HepG2 (cell line): ENCODE results near the gene REEP3. TPM values are rescaled to one million over a fixed set of nuclear protein-coding genes. Genes with fewer than 3 reads are reported as not detected.

Experiments used
- ATAC-seq: fragments of 200-7000 bp; cut with Tn5 transposase; 3 replicates; pipeline ENCODE4 v1.9.1; 2020; ENCODE audit warnings: mild to moderate bottlenecking, moderate library complexity
- BruUV-seq: library from RNA; stranded (reverse); fragments of 400-500 nt; replicated peaks from 2 replicates; lab custom pipeline; 2021; lab: Mats Ljungman, UMichigan
- CTCF ChIA-PET: fragments of 300-600 bp; formaldehyde crosslinking; extraction: SDS; loops from one replicate; lab custom pipeline; 2021; ENCODE audit warnings: low total read pairs, inconsistent platforms, low intra/inter-chr PET ratio; lab: Yijun Ruan, JAX
- POLR2A ChIA-PET: fragments of 350-600 bp; sonication (Branson Sonifier 250); formaldehyde crosslinking; loops from one replicate; lab custom pipeline; 2020; ENCODE audit warnings: antibody characterized with exemption, inconsistent platforms; lab: Yijun Ruan, JAX
- DNase-seq: peaks from one replicate; pipeline ENCODE4 v3.0.0-alpha.2; 2015; ENCODE audit warnings: low spot score
- FAIRE-seq: peaks from 3 replicates; lab custom pipeline; 2011; peaks lifted over from hg19 to GRCh38; lab: Jason Lieb, UNC
- H2AFZ ChIP-seq: one replicate; pipeline ENCODE4 v1.6.1; 2011; ENCODE audit warnings: low read length, inconsistent platforms
- H3K27ac ChIP-seq: fragments of 300-600 bp; 3 replicates; pipeline ENCODE4 v1.8.0; 2011; ENCODE audit warnings: mixed run types, mild to moderate bottlenecking, mixed read lengths, low read length, inconsistent platforms; ENCODE audit not compliant: insufficient read depth; ENCODE audit errors: extremely low read length
- H3K27me3 ChIP-seq, 2 experiments: fragments of 200-600 bp in 1 of 2; 2 replicates in 1 of 2; 3 replicates in 1 of 2; pipeline versions ENCODE4 v1.6.0 to v1.8.0; 2011; ENCODE audit warnings: low read length in 2 of 2, mild to moderate bottlenecking in 2 of 2, moderate library complexity in 2 of 2, inconsistent platforms in 1 of 2; ENCODE audit not compliant: insufficient read depth in 2 of 2, control insufficient read depth in 1 of 2
- H3K36me3 ChIP-seq, 2 experiments: fragments of 200-600 bp in 1 of 2; replicated peaks in 1 of 2; 2 replicates in 1 of 2; 3 replicates in 1 of 2; pipeline versions ENCODE4 v1.5.1 to v1.8.0; 2011; ENCODE audit warnings: low read length in 2 of 2, inconsistent platforms in 1 of 2; ENCODE audit not compliant: insufficient read depth in 2 of 2, control insufficient read depth in 1 of 2
- H3K4me1 ChIP-seq: 2 replicates; pipeline ENCODE4 v1.5.1; 2012; ENCODE audit warnings: low read length, inconsistent platforms; ENCODE audit not compliant: insufficient read depth
- H3K4me2 ChIP-seq: 2 replicates; pipeline ENCODE4 v1.6.0; 2011; ENCODE audit warnings: low read depth, low read length, inconsistent platforms
- H3K4me3 ChIP-seq, 3 experiments: fragments of 200-600 bp in 1 of 3; sonication (generic), shearing (Covaris generic) in 1 of 3; replicated peaks in 1 of 3; 2 replicates each; pipeline ENCODE4 v1.5.1; 2011 to 2016; ENCODE audit warnings: low read length in 3 of 3, inconsistent platforms in 2 of 3, low read depth in 2 of 3, mild to moderate bottlenecking in 2 of 3, control low read depth in 1 of 3, mixed read lengths in 1 of 3; ENCODE audit not compliant: insufficient read depth in 1 of 3
- H3K79me2 ChIP-seq: one replicate; pipeline ENCODE4 v1.6.1; 2011; ENCODE audit warnings: low read length, inconsistent platforms; ENCODE audit not compliant: insufficient read depth
- H3K9ac ChIP-seq: 2 replicates; pipeline ENCODE4 v1.6.0; 2011; ENCODE audit warnings: mild to moderate bottlenecking, low read depth, low read length, inconsistent platforms; ENCODE audit not compliant: insufficient read depth
- H3K9me3 ChIP-seq: 2 replicates; pipeline ENCODE4 v1.5.1; 2012; ENCODE audit warnings: mild to moderate bottlenecking, low read length
- H4K20me1 ChIP-seq: 2 replicates; pipeline ENCODE4 v1.6.0; 2011; ENCODE audit warnings: inconsistent platforms, mild to moderate bottlenecking, low read length, moderate library complexity; ENCODE audit not compliant: insufficient read depth
- ARID2 ChIP-seq: sonication (generic); formaldehyde crosslinking; IDR thresholded peaks from 2 replicates; pipeline ENCODE4 v1.8.1; 2022; ENCODE audit warnings: mild to moderate bottlenecking, missing genetic modification reagents, borderline replicate concordance
- BRF2 ChIP-seq: sonication (generic); formaldehyde crosslinking; IDR thresholded peaks from 2 replicates; pipeline ENCODE4 v1.8.1; 2022; ENCODE audit warnings: mild to moderate bottlenecking, missing genetic modification reagents
- MEIS2 ChIP-seq: sonication (generic); formaldehyde crosslinking; IDR thresholded peaks from 2 replicates; pipeline ENCODE4 v1.9.0; 2021; ENCODE audit warnings: mild to moderate bottlenecking, missing genetic modification reagents
- RARG ChIP-seq: sonication (generic); formaldehyde crosslinking; IDR thresholded peaks from 2 replicates; pipeline ENCODE4 v1.4.0; 2020; ENCODE audit warnings: low read depth, mild to moderate bottlenecking, missing genetic modification reagents
- SMC3 ChIP-seq: IDR thresholded peaks from 2 replicates; pipeline ENCODE4 v1.6.1; 2011; ENCODE audit warnings: low read length, improper control_type of control experiment
- TARDBP ChIP-seq: sonication (generic); formaldehyde crosslinking; IDR thresholded peaks from 2 replicates; pipeline ENCODE4 v1.8.0; 2022; ENCODE audit warnings: mild to moderate bottlenecking, missing genetic modification reagents
- TBL1XR1 ChIP-seq: fragments of 150-350 bp; IDR thresholded peaks from 2 replicates; pipeline ENCODE4 v1.6.1; 2014; ENCODE audit warnings: borderline replicate concordance, low read length; ENCODE audit not compliant: partially characterized antibody
- TOPORS ChIP-seq: sonication (generic); formaldehyde crosslinking; IDR thresholded peaks from 2 replicates; pipeline ENCODE4 v1.8.0; 2023; ENCODE audit warnings: mild to moderate bottlenecking, missing genetic modification reagents
- USF2 ChIP-seq, 2 experiments: sonication (generic) in 1 of 2; formaldehyde crosslinking in 1 of 2; IDR thresholded peaks; 2 replicates each; pipeline versions ENCODE4 v1.5.1 to v1.6.1; 2011 to 2020; ENCODE audit warnings: borderline replicate concordance in 1 of 2, low read depth in 1 of 2, low read length in 1 of 2, mild to moderate bottlenecking in 1 of 2, missing genetic modification reagents in 1 of 2, moderate library complexity in 1 of 2
- ZFP36L2 ChIP-seq: sonication (generic); formaldehyde crosslinking; IDR thresholded peaks from 2 replicates; pipeline ENCODE4 v1.4.0; 2020; ENCODE audit warnings: missing genetic modification reagents
- ZNF552 ChIP-seq: sonication (generic); formaldehyde crosslinking; IDR thresholded peaks from 2 replicates; pipeline ENCODE4 v1.9.0; 2022; ENCODE audit warnings: missing genetic modification reagents, mild to moderate bottlenecking, borderline replicate concordance
- ZNF740 ChIP-seq: sonication (generic); formaldehyde crosslinking; IDR thresholded peaks from 2 replicates; pipeline ENCODE4 v1.4.0; 2020; ENCODE audit warnings: missing genetic modification reagents
- ZSCAN5A ChIP-seq: sonication (generic); formaldehyde crosslinking; IDR thresholded peaks from 2 replicates; pipeline ENCODE4 v1.8.0; 2022; ENCODE audit warnings: mild to moderate bottlenecking, missing genetic modification reagents, borderline replicate concordance
- WGBS: methylation state at CpG from one replicate; pipeline ENCODE4 v1.1.6; 2017; ENCODE audit warnings: low lambda C conversion rate; 5-methylcytosine and 5-hydroxymethylcytosine counted together
- in situ Hi-C: cut with HindIII; loops from 2 replicates; pipeline ENCODE4 v1.10.0; 2017; ENCODE audit warnings: low pct_unique_long_range_greater_than_20kb; ENCODE audit not compliant: extremely low pct_ligation_motif_present
- intact Hi-C: fragments of 100-400 bp; cut with micrococcal nuclease; formaldehyde crosslinking; loops from one replicate; pipeline ENCODE4 v1.10.0; 2022; ENCODE audit not compliant: unreplicated experiment
- polyA plus RNA-seq, 8 experiments: library from polyadenylated mRNA; depleted of rRNA in 3 of 8; stranded (reverse) in 7 of 8; unstranded in 1 of 8; fragments of >200 nt; fragmentation: Illumina TruSeq in 4 of 8; extraction: Trizol in 4 of 8; gene quantifications; 2 replicates each; pipeline versions ENCODE4 v1.2.1 to v1.2.3, GENCODE V29; 2011 to 2016; ENCODE audit warnings: low read depth in 4 of 8, missing spikeins in 1 of 8, mixed read lengths in 1 of 8; ENCODE audit not compliant: insufficient read depth in 1 of 8
- total RNA-seq, 5 experiments: library from RNA; depleted of rRNA; stranded (reverse); fragments of >200 nt; fragmentation: Illumina TruSeq; extraction: Trizol; gene quantifications; 2 replicates each; pipeline ENCODE4 v1.2.3, GENCODE V29; 2016; ENCODE audit warnings: low read depth in 1 of 5

Gene REEP3
- total and polyA plus RNA-seq, 2 of the 13 experiments (the other 11 are each of a cell fraction or from before 2014, with no cell fraction given): 7.1 to 31.4 TPM

- TF ChIP-seq ZFP36L2 (CRISPR knock-in tag) (no peak), TARDBP (CRISPR knock-in tag) (no peak), ARID2 (CRISPR knock-in tag) (no peak)
These were observed 124.0 kb downstream of the REEP3 start (continued) for GRCh38 chr10:63645195-63645594.

GRCh38 chr10:63646491-63646890 is 125.3 kb downstream of the REEP3 start:
- BruUV-seq: no TSS peak
- ATAC-seq: no peak

GRCh38 chr10:63651864-63652263 is 130.7 kb downstream of the REEP3 start:
- DNase-seq: no peak
- Histone ChIP-seq H3K36me3 (no peaks in the 10 kb centered on the region), H3K4me1 (no peaks in the 10 kb centered on the region), H2AFZ (no peak overlapping the region), H3K9ac (no peak overlapping the region), H3K27me3 (no peaks in the 10 kb centered on the region; a peak in 1 of 5 replicates), H3K79me2 (no peaks in the 10 kb centered on the region), H4K20me1 (no peaks in the 10 kb centered on the region), H3K9me3 (no peaks in the 10 kb centered on the region), H3K4me2 (no peak overlapping the region), H3K4me3 (no peak overlapping the region), H3K27ac (no peak overlapping the region)
- intact Hi-C loops (no loop called here), in situ Hi-C loops (no loop called here)
- 34% methylated on average over 5 of the region's 5 CpGs for WGBS
- no peak for ATAC-seq
- no peak for FAIRE-seq
- ChIA-PET CTCF (no interaction called here), POLR2A (no interaction called here)
- BruUV-seq: no TSS peak
- TF ChIP-seq ZNF740 (CRISPR knock-in tag) (no peak), SMC3 (no peak), ZSCAN5A (no peak), MEIS2 (CRISPR knock-in tag) (no peak), TBL1XR1 (no peak), USF2 (IDR thresholded peaks at IDR 0.05; ENCODE audit: low read depth, low read length) (no peak), USF2 (CRISPR knock-in tag; IDR thresholded peaks at IDR 0.05; ENCODE audit: borderline replicate concordance) (no peak), RARG (no peak), BRF2 (CRISPR knock-in tag) (no peak)

More at GRCh38 chr10:63646491-63646890, 125.3 kb downstream of the REEP3 start:
- POLR2A ChIA-PET: no interaction called here
- in situ Hi-C loops: no loop called here
- no peak for TF ChIP-seq ZNF552 (CRISPR knock-in tag)
- no peak for TF ChIP-seq TOPORS (CRISPR knock-in tag)
- 0 out of 2 replicates have a peak, but pooled peaks cover 5% of the 10 kb centered on the region for H3K4me1 ChIP-seq
- CTCF ChIA-PET: no interaction called here
- H3K79me2 ChIP-seq: no peaks in the 10 kb centered on the region
- FAIRE-seq (no peak), DNase-seq (no peak)
- WGBS: 4% methylated on average over 2 of the region's 2 CpGs
- H3K9me3 ChIP-seq: no peaks in the 10 kb centered on the region
- H4K20me1 ChIP-seq: no peaks in the 10 kb centered on the region
- H3K27ac ChIP-seq: no peak overlapping the region
- no peak overlapping the region for H2AFZ ChIP-seq
- no peak overlapping the region for H3K4me2 ChIP-seq
- no peak overlapping the region for H3K9ac ChIP-seq
- no peak overlapping the region for H3K4me3 ChIP-seq
- 0 out of 5 replicates have a peak, but pooled peaks cover 0 to 4% of the 10 kb centered on the region in 2 experiments for H3K27me3 ChIP-seq
- intact Hi-C loops: no loop called here
- H3K36me3 ChIP-seq: no peaks in the 10 kb centered on the region
